ENCODE results near the gene CLEC16A. TPM values are rescaled to one million over a fixed set of nuclear protein-coding genes. Genes with fewer than 3 reads are reported as not detected.

Gene CLEC16A
- total RNA-seq, 1 experiment from 2014 or later = 10.8 TPM

GRCh38 chr16:11056090-11056992 is 112.0 kb downstream of the CLEC16A start:
- DNase-seq (ENCODE audit: extremely low read depth, low read depth) = peak; percentile 36

DNA sequence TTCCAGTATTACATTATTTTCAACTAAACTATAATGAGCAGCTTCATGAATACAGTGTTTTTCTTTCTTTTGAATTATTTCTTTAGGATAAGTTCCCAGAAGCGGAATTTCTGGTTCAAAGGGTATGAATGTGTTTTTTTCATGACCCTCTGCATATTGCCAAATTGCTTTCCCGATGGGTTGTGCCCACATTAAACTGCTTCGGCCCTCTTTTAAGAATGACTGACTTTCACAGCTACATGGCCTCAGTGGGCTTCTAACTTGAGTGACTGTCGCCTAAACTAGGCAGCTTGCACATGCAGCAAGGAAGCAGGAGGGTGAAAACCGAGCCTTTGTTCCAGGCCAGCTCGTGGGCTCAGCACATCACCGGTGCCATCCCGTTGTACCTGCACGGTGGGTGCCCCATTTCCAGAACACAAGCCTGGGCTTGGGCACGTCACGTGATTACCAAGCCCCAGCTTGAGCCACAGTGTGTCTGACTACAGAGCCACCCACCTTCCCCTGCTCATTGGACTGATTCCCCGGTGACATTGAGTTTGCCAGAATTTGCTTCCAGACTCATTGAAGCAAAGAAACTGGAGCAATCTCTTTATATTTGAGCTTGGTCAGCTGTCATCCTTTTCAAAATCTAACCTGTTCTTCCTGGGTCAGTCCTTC is 112.8 kb downstream of the CLEC16A start:
- no peak for DNase-seq (ENCODE audit: extremely low read depth, low read depth)

GRCh38 chr16:11057711-11058345 is 113.5 kb downstream of the CLEC16A start:
- DNase-seq (ENCODE audit: extremely low read depth, low read depth) = no peak

DNA sequence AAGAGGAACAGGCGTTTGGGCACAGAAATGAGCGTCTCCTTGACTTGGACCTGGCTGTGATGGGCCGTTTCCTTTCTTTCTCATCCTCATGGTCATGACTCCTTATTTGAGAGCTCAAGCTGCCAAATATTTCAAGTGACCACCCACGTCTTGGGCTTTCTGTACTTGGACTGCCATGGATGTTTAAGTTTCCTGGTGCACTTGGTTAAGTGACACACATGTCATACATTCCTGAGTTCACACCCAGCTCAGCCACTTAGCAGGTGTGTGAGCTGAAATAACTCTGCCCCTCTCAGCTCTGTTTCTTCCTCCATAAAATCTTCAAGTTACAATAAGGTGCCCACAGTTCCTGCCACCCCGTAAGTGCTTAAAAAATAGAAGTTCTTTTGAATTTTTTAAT is 114.5 kb downstream of the CLEC16A start:
- no peak for DNase-seq (ENCODE audit: extremely low read depth, low read depth)

GRCh38 chr16:11059588-11059987 is 115.2 kb downstream of the CLEC16A start:
- DNase-seq (ENCODE audit: extremely low read depth, low read depth) = no peak

DNA sequence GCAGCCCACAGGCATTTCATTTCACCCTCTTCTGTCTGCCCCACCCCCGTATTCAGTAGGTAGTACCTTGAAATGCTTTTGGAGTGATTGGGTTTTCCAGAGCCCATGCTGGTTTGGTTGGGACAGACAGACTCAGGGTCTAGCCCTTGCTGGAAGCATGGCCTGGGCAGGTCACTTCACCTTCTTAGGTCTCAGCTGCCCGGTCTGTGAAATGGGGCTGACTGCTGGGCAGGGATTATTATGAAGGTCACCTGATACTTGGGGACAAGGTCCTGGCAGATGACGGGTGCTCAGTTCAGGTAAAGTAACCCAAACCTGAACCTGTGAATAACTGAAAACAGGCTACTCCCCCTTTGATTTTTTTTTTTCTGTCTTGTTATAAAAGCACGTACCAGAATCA is 116.0 kb downstream of the CLEC16A start:
- no peak for DNase-seq (ENCODE audit: extremely low read depth, low read depth)

- DNase-seq (ENCODE audit: extremely low read depth, low read depth) = no peak
Observed at GRCh38 chr16:11060842-11061241, 116.5 kb downstream of the CLEC16A start.

DNA sequence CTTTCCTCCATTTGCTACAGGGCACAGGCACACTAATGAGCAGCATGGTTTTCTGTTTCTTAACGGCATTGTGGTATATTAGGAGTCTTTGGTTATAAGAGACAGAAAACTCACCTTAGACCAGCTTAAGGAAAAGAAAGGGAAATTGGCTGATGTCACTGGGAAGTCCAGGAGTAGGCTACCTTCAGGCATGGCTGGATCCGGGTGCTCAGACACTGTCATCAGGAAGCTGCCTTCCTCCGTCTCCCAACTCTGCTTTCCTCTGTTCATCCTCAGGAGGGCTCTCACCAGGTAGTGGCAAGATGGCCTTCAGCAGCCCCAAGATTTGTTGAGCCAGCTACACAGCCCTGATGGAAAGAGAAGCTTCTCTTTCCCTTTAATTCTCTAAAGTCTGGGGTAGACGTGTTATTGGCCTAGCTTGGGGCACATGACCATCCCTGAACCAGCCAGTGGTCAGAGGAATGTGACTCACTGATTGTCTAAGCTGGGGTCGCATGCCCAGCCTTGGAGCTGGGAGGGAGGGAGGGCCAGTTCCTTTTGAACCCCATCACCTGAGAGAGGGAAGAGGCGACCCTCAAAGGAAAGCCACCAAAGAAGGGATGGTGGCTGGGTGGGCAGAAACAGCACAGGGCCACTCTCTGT is 117.4 kb downstream of the CLEC16A start:
- no peak for DNase-seq (ENCODE audit: extremely low read depth, low read depth)

GRCh38 chr16:11063448-11064201 is 119.3 kb downstream of the CLEC16A start:
- DNase-seq (ENCODE audit: extremely low read depth, low read depth) = no peak

- no peak for DNase-seq (ENCODE audit: extremely low read depth, low read depth)
Observed at GRCh38 chr16:11064202-11064540, 119.8 kb downstream of the CLEC16A start.

GRCh38 chr16:11064851-11065250 is 120.5 kb downstream of the CLEC16A start:
- no peak for DNase-seq (ENCODE audit: extremely low read depth, low read depth)

DNA sequence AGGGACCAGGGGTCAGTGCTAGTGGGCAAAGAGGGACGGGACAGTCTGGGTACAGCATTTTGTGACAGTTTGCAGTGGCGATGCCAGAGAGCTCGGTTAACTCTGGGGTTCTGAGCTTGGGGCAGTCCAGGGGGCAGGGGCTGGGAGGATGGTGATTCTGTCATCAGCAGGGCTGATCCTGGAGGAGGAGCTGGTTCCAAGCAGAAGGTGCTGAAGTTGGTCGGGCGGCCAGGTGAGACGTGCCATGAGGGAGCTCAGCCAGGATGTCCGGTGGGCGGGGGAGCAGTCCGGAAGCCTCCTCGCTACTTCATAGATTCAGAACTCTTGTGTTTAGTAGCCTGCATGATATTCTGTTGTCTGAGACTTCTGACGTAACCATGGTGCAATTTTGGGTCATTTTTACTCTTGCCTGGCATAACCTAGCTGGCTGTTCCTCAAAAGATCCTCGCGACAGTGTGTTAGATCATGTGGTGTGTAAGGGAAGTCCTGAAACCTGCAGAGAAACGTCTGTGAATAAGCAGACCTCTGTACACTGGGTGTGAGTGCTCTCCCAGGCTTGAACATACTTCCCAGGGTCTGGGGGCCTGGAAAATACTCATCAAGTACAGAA is 122.0 kb downstream of the CLEC16A start:
- DNase-seq (ENCODE audit: extremely low read depth, low read depth) = no peak

DNA sequence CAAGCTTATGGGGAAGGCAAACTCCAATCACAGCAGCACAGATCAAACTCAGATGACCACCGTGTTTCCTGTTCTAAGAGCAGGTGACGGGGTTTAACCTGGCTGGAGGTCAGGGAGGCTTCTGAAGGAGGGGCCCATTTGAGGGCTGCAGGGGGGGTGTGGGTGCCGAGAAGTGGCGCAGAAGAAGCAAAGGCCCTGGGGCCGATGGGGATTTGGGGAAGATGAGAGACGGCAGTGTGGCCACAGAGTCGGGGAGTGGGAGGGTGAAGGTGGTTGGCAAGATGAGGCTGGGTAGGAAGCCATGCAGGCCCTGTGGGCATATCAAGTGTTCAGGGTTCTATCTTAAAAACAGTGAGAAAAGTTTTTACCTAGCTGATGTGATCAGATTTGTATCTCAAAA is 122.9 kb downstream of the CLEC16A start:
- DNase-seq (ENCODE audit: extremely low read depth, low read depth) = no peak

- no peak for DNase-seq (ENCODE audit: extremely low read depth, low read depth)
Observed at GRCh38 chr16:11067697-11068141, 123.4 kb downstream of the CLEC16A start.

DNA sequence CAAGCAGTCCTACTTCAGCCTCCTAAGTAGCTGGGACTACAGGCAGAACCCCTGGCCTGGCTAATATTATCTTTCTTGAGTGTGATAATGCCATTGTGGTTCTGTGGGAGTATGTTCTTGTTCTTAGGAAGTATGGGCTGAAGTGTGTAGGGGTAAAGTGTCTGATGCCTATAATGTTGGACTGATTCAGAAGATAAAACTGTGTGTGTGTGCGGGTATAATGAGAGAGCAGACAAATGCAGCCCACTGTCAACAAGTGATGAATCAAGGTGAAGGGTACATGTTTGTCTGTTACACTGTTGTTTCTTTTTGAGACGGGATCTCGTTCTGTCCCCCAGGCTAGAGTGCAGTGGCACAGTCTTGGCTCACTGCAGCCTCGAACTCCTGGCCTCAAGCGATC is 127.5 kb downstream of the CLEC16A start:
- DNase-seq (ENCODE audit: extremely low read depth, low read depth) = no peak

- no peak for DNase-seq (ENCODE audit: extremely low read depth, low read depth)
Observed at GRCh38 chr16:11072420-11073153, 128.2 kb downstream of the CLEC16A start.

- no peak for DNase-seq (ENCODE audit: extremely low read depth, low read depth)
Observed at GRCh38 chr16:11073407-11073999, 129.1 kb downstream of the CLEC16A start.

DNA sequence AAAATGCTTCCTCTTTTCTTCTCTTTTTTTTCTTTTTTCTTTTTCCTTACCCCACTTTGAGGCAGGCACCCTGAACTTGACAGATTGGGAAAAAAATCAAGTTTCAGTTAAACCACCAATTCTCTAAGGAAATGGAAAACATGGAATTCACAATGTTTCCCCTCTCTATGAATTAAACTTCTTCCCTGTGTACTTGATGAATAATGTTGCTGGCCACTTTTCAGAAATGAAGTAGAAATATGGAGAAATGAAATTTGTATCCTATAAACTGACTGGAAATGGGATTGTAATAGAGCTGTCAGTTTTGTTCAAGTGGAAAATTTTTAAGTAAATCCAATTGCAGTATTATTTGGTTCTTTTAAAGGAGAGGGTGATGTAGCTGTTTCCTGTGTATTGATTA is 129.8 kb downstream of the CLEC16A start:
- DNase-seq (ENCODE audit: extremely low read depth, low read depth) = no peak

GRCh38 chr16:11075163-11075562 is 130.8 kb downstream of the CLEC16A start:
- DNase-seq (ENCODE audit: extremely low read depth, low read depth) = no peak

All from NCI-H460 (cell line).